ENCODE measurements around the gene CGB1. TPM values are rescaled to one million over a fixed set of nuclear protein-coding genes. Genes with fewer than 3 reads are reported as not detected.

Gene CGB1
- total and polyA plus RNA-seq, 2 donors from 2014 or later: not detected

DNA sequence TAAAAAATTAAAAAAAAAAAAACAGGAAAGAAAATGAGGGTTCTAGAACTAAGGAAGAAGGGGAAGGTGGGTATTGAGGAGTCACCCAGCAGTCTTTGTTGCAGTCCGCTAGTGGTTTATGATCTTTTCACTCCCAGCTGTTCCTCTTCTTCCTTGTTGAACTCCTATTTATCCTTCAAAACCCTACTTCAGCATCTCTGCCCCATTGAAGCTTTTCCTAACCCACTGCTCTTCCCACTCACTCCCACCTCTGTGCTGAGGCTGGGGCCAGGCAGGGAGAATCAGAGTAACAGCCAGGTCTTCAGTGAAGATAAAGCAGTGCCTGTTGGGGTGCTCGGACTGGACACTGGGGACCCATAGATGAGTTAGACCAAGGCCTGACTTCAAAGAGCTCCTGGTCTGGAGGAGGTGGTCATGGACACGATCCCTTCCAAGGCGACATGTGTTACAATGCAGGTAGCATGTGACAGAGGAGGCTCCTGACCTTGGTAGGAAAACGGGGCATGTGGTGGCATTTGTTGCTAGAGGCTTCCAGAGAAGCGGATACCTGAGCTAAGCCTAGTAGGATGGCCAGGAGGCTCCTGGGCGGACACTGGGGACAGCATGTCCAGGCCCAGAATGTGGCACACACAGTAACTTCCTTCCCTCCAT lies 31.6 kb downstream of the CGB1 start:
- no peaks in the 10 kb centered on the region for H3K4me1 ChIP-seq (ENCODE audit: control insufficient read depth in 2 of 3, insufficient read depth in 2 of 3, low read depth in 1 of 3, low read length in 3 of 3)
- H3K4me3 ChIP-seq (ENCODE audit: low read length in 3 of 3): no peak overlapping the region
- intact Hi-C loops (cut with DNase I): no loop called here
- TF ChIP-seq, protein P1, sequence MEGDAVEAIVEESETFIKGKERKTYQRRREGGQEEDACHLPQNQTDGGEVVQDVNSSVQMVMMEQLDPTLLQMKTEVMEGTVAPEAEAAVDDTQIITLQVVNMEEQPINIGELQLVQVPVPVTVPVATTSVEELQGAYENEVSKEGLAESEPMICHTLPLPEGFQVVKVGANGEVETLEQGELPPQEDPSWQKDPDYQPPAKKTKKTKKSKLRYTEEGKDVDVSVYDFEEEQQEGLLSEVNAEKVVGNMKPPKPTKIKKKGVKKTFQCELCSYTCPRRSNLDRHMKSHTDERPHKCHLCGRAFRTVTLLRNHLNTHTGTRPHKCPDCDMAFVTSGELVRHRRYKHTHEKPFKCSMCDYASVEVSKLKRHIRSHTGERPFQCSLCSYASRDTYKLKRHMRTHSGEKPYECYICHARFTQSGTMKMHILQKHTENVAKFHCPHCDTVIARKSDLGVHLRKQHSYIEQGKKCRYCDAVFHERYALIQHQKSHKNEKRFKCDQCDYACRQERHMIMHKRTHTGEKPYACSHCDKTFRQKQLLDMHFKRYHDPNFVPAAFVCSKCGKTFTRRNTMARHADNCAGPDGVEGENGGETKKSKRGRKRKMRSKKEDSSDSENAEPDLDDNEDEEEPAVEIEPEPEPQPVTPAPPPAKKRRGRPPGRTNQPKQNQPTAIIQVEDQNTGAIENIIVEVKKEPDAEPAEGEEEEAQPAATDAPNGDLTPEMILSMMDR (IDR thresholded peaks at IDR 0.05; ENCODE audit: borderline replicate concordance, extremely low read depth, insufficient read depth): no peak
- DNase-seq: no peak
- no peak for FAIRE-seq
- no peak overlapping the region for H3K9ac ChIP-seq (ENCODE audit: low read length in 3 of 3)
- H3K27ac ChIP-seq (ENCODE audit: low read depth in 2 of 2, low read length in 2 of 2): no peak overlapping the region
- no peaks in the 10 kb centered on the region for H3K27me3 ChIP-seq (ENCODE audit: control insufficient read depth, insufficient read depth, low read length)
- H3K36me3 ChIP-seq (ENCODE audit: control insufficient read depth in 2 of 3, insufficient read depth in 3 of 3, low read length in 3 of 3): peaks cover 0 to 25% (median 19%) of the 10 kb centered on the region in 3 donors
- H3K9me3 ChIP-seq (ENCODE audit: control insufficient read depth in 2 of 3, insufficient read depth in 1 of 3, low read length in 3 of 3): no peaks in the 10 kb centered on the region

DNA sequence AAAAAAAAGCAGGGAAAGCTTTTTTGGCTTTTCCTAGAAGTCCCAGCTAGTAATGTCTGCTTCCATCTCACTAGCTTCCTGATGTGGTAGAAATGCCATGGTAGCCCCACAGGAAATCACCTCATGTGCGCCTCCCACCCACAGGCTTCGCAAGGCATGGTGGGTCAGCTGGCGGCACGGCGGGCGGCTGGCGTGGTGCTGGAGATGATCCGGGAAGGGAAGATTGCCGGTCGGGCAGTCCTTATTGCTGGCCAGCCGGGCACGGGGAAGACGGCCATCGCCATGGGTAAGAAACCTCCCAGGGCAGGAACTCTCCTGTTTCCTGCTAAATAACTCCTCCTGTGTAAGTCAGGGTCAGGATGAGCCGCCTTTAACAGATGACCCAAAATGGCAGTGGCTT lies 32.6 kb downstream of the CGB1 start:
- Histone ChIP-seq H3K27ac (ENCODE audit: low read depth in 2 of 2, low read length in 2 of 2) (no peak overlapping the region), H3K9ac (ENCODE audit: low read length in 3 of 3) (no peak overlapping the region), H3K4me3 (ENCODE audit: low read length in 3 of 3) (no peak overlapping the region), H3K9me3 (ENCODE audit: control insufficient read depth in 2 of 3, insufficient read depth in 1 of 3, low read length in 3 of 3) (no peaks in the 10 kb centered on the region), H3K4me1 (ENCODE audit: control insufficient read depth in 2 of 3, insufficient read depth in 2 of 3, low read depth in 1 of 3, low read length in 3 of 3) (no peaks in the 10 kb centered on the region), H3K36me3 (ENCODE audit: control insufficient read depth in 2 of 3, insufficient read depth in 3 of 3, low read length in 3 of 3) (peaks cover 0 to 25% (median 18%) of the 10 kb centered on the region in 3 donors), H3K27me3 (ENCODE audit: control insufficient read depth, insufficient read depth, low read length) (no peaks in the 10 kb centered on the region)
- DNase-seq (no peak), FAIRE-seq (no peak)
- intact Hi-C loops (cut with DNase I): no loop called here
- TF ChIP-seq, protein P1 (IDR thresholded peaks at IDR 0.05; ENCODE audit: borderline replicate concordance, extremely low read depth, insufficient read depth): no peak

DNA sequence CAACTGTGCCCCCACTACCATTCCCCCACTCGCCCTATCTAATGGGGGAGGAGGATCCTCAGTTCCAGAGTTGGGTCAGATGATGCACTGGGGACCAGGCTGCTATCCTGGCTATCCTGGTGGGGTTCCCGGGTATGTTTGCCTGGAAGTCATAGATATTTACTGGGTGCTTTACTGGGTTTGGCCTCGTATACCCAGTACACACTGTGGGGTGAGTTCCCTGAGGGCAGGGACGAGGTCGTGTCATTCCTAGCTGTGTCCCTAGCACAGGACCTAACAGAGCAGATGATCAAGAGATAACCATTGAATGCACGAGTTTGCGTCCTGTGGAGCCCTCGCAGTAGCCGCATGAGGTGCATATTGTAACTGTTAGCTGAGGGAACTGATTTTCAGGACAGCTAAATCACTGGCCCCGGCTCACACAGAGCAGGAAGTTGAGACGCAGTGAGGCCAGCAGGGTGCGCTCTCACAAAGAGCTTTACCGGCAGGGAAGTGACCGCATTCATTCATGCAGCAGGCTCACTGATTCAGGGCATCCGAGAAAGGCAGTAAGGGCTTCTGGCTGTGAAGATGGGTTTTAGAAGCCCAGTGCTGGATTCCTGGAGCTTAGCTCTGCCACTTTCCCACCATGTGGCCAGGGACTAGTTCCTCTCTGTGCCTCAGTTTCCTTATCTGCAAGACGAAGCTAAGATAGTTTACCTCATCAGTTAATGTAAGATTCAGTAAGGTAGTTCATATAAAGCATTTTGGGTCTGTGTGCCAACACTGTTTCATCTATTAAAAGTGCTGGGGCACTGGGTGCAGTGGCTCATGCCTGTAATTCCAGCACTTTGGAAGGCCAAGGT lies 37.0 kb downstream of the CGB1 start:
- H3K9ac ChIP-seq (ENCODE audit: low read length in 3 of 3): no peak overlapping the region
- peaks cover 0 to 3% (median 0%) of the 10 kb centered on the region in 3 donors for H3K4me1 ChIP-seq (ENCODE audit: control insufficient read depth in 2 of 3, insufficient read depth in 2 of 3, low read depth in 1 of 3, low read length in 3 of 3)
- no peak overlapping the region for H3K27ac ChIP-seq (ENCODE audit: low read depth in 2 of 2, low read length in 2 of 2)
- intact Hi-C loops (cut with DNase I): no loop called here
- TF ChIP-seq, protein P1 (IDR thresholded peaks at IDR 0.05; ENCODE audit: borderline replicate concordance, extremely low read depth, insufficient read depth): peak; percentile 50
- peak in 4 of 5 donors; percentile 68 to 75 (median 73) for DNase-seq
- H3K9me3 ChIP-seq (ENCODE audit: control insufficient read depth in 2 of 3, insufficient read depth in 1 of 3, low read length in 3 of 3): no peaks in the 10 kb centered on the region
- peaks cover 0 to 5% (median 4%) of the 10 kb centered on the region in 3 donors for H3K36me3 ChIP-seq (ENCODE audit: control insufficient read depth in 2 of 3, insufficient read depth in 3 of 3, low read length in 3 of 3)
- no peaks in the 10 kb centered on the region for H3K27me3 ChIP-seq (ENCODE audit: control insufficient read depth, insufficient read depth, low read length)
- no peak overlapping the region for H3K4me3 ChIP-seq (ENCODE audit: low read length in 3 of 3)
- no peak for FAIRE-seq

Measured in kidney (tissue), 14 donors.